ENCODE data around the gene PMP22. TPM values are rescaled to one million over a fixed set of nuclear protein-coding genes. Genes with fewer than 3 reads are reported as not detected.

Gene PMP22
- total and polyA plus RNA-seq, 2 donors (not counting 3 experiments of a cell fraction or from before 2014, with no cell fraction given) = 67.2 to 103 TPM

- Histone ChIP-seq H3K4me1 (ENCODE audit: control insufficient read depth, extremely low read depth, insufficient read depth, low read length) (no peaks in the 10 kb centered on the region), H3K4me2 (ENCODE audit: insufficient read depth, low read length) (no peak overlapping the region), H3K27me3 (ENCODE audit: control insufficient read depth in 2 of 2, insufficient read depth in 2 of 2, low read length in 2 of 2) (no peaks in the 10 kb centered on the region), H3K9me1 (replicated peaks; ENCODE audit: control insufficient read depth, extremely low read depth, insufficient read depth, low read length) (no peaks in the 10 kb centered on the region), H2AFZ (ENCODE audit: low read depth, low read length) (no peak overlapping the region), H3K4me3 (replicated peaks in 1 of 3; ENCODE audit: insufficient read depth in 1 of 3, low read depth in 1 of 3, low read length in 3 of 3) (no peak overlapping the region), H4K20me1 (replicated peaks; ENCODE audit: control insufficient read depth, extremely low read depth, insufficient read depth, low read length) (no peaks in the 10 kb centered on the region), H3K9ac (replicated peaks; ENCODE audit: extremely low read depth, insufficient read depth, low read length) (no peak overlapping the region), H3K79me2 (ENCODE audit: control insufficient read depth, insufficient read depth, low read length) (no peaks in the 10 kb centered on the region), H3K9me3 (replicated peaks; ENCODE audit: control insufficient read depth, insufficient read depth, low read length) (no peaks in the 10 kb centered on the region), H3K27ac (ENCODE audit: insufficient read depth, low read depth, low read length) (no peak overlapping the region), H3K36me3 (ENCODE audit: control insufficient read depth in 2 of 2, extremely low read depth in 1 of 2, insufficient read depth in 2 of 2, low read length in 2 of 2) (no peaks in the 10 kb centered on the region)
- intact Hi-C loops (cut with micrococcal nuclease) (no loop called here), dilution Hi-C loops (cut with MboI; ENCODE audit: extremely low pct_ligation_motif_present, low sequenced_read_pairs) (no loop called here)
- ChIA-PET POLR2A (no interaction called here), CTCF (interaction anchor here (0.9 to 1.3 kb wide), 2 partner anchors 9 to 10 kb away, joined by 3 read pairs; no protein-coding TSS in a partner anchor)
- DNase-seq (ENCODE audit: low read depth, low spot score) (no peak), FAIRE-seq (no peak)
- BruUV-seq (replicated peaks) = no TSS peak
- TF ChIP-seq EZH2 (IDR thresholded peaks at IDR 0.05; ENCODE audit: borderline replicate concordance, low read depth, low read length, severe bottlenecking) (no peak), CTCF (IDR thresholded peaks at IDR 0.05; ENCODE audit: extremely low read depth in 1 of 2, insufficient read depth in 1 of 2, low read depth in 1 of 2, low read length in 2 of 2) (no peak), MAX (IDR thresholded peaks at IDR 0.05; ENCODE audit: insufficient read depth, insufficient read length) (no peak), POLR2AphosphoS5 (IDR thresholded peaks at IDR 0.05; ENCODE audit: insufficient read depth, low read depth, low read length) (no peak), JUN (IDR thresholded peaks at IDR 0.05; ENCODE audit: borderline replicate concordance, insufficient read depth, insufficient read length, low read depth) (no peak), MYC (IDR thresholded peaks at IDR 0.05; ENCODE audit: low read depth, low read length) (no peak), GATA2 (IDR thresholded peaks at IDR 0.05; ENCODE audit: insufficient read depth, insufficient read length, low read depth, low read length) (no peak), FOS (IDR thresholded peaks at IDR 0.05; ENCODE audit: borderline replicate concordance, insufficient read depth, low read length) (no peak), POLR2A (IDR thresholded peaks at IDR 0.05; ENCODE audit: low read depth, low read length) (no peak)
Observed at GRCh38 chr17:15309793-15310192, 44.7 kb upstream of the PMP22 start.
